Neuron (in vitro differentiated cells): ENCODE data around the gene HOXD12.

Experiments
- H2AFZ ChIP-seq: one replicate; pipeline ENCODE4 v1.6.1; 2013; ENCODE audit warnings: low read depth, mild to moderate bottlenecking, inconsistent platforms, low read length, moderate library complexity
- H3K27me3 ChIP-seq: one replicate; pipeline ENCODE4 v1.6.1; 2013; ENCODE audit warnings: low read length; ENCODE audit not compliant: insufficient read depth
- H3K36me3 ChIP-seq: one replicate; pipeline ENCODE4 v1.6.1; 2013; ENCODE audit warnings: low read length; ENCODE audit not compliant: insufficient read depth
- H3K4me1 ChIP-seq: one replicate; pipeline ENCODE4 v1.6.1; 2013; ENCODE audit warnings: low read length; ENCODE audit not compliant: insufficient read depth
- H3K4me3 ChIP-seq: 2 replicates; pipeline ENCODE4 v1.5.1; 2013; ENCODE audit warnings: mild to moderate bottlenecking, low read length, moderate library complexity
- H3K9me3 ChIP-seq: one replicate; pipeline ENCODE4 v1.6.1; 2013; ENCODE audit warnings: low read length

Gene HOXD12

GRCh38 chr2:176099728-176100546, at the start of gene HOXD12:
Gene HOXD12 (plus strand): TSS chr2:176099795. CDS start chr2:176099802, 7 bp downstream.
- H3K27me3 ChIP-seq, result peaks cover 100% of the 10 kb centered on the region
- H3K4me3 ChIP-seq, result no peak within 1 kb of the TSS
- H3K4me1 ChIP-seq, result peaks cover 3% of the 10 kb centered on the region

GRCh38 chr2:176056406-176056805, 43.2 kb upstream of the HOXD12 start:
- Histone ChIP-seq H3K4me1 (no peaks in the 10 kb centered on the region), H3K36me3 (no peaks in the 10 kb centered on the region), H3K27me3 (peaks cover 6% of the 10 kb centered on the region), H2AFZ (no peak overlapping the region), H3K9me3 (no peaks in the 10 kb centered on the region), H3K4me3 (no peak overlapping the region)

More at GRCh38 chr2:176099728-176100546, at the start of gene HOXD12:
- Histone ChIP-seq H3K9me3 (no peaks in the 10 kb centered on the region), H2AFZ (no peak within 1 kb of the TSS), H3K36me3 (no peaks in the 10 kb centered on the region)

- Histone ChIP-seq H3K4me3 (no peak overlapping the region), H2AFZ (no peak overlapping the region), H3K27me3 (peaks cover 8% of the 10 kb centered on the region), H3K36me3 (no peaks in the 10 kb centered on the region), H3K9me3 (no peaks in the 10 kb centered on the region), H3K4me1 (no peaks in the 10 kb centered on the region)
Measured at GRCh38 chr2:176063958-176064357, 35.6 kb upstream of the HOXD12 start.

- H3K4me3 ChIP-seq, result no peak overlapping the region
- H3K36me3 ChIP-seq, result no peaks in the 10 kb centered on the region
- H3K27me3 ChIP-seq, result peaks cover 14% of the 10 kb centered on the region
- no peaks in the 10 kb centered on the region for H3K4me1 ChIP-seq
- no peak overlapping the region for H2AFZ ChIP-seq
- no peaks in the 10 kb centered on the region for H3K9me3 ChIP-seq
Measured at GRCh38 chr2:176066645-176067588, 32.7 kb upstream of the HOXD12 start.

GRCh38 chr2:176067589-176068418, 31.8 kb upstream of the HOXD12 start:
- Histone ChIP-seq H3K27me3 (peaks cover 16% of the 10 kb centered on the region), H3K36me3 (no peaks in the 10 kb centered on the region), H2AFZ (no peak overlapping the region), H3K9me3 (no peaks in the 10 kb centered on the region), H3K4me1 (no peaks in the 10 kb centered on the region), H3K4me3 (no peak overlapping the region)

GRCh38 chr2:176068419-176068832, 31.2 kb upstream of the HOXD12 start:
- Histone ChIP-seq H3K36me3 (no peaks in the 10 kb centered on the region), H3K9me3 (no peaks in the 10 kb centered on the region), H3K27me3 (peaks cover 22% of the 10 kb centered on the region), H2AFZ (no peak overlapping the region), H3K4me1 (no peaks in the 10 kb centered on the region), H3K4me3 (no peak overlapping the region)

GRCh38 chr2:176071330-176072291, 28.0 kb upstream of the HOXD12 start:
- H3K4me1 ChIP-seq, result no peaks in the 10 kb centered on the region
- H3K27me3 ChIP-seq, result peaks cover 43% of the 10 kb centered on the region
- no peak overlapping the region for H2AFZ ChIP-seq
- no peaks in the 10 kb centered on the region for H3K9me3 ChIP-seq
- no peaks in the 10 kb centered on the region for H3K36me3 ChIP-seq
- H3K4me3 ChIP-seq, result no peak overlapping the region

- no peaks in the 10 kb centered on the region for H3K4me1 ChIP-seq
- peaks cover 50% of the 10 kb centered on the region for H3K27me3 ChIP-seq
- H3K36me3 ChIP-seq, result no peaks in the 10 kb centered on the region
- H3K4me3 ChIP-seq, result no peak overlapping the region
- no peak overlapping the region for H2AFZ ChIP-seq
- H3K9me3 ChIP-seq, result no peaks in the 10 kb centered on the region
Measured at GRCh38 chr2:176072292-176072669, 27.3 kb upstream of the HOXD12 start.

GRCh38 chr2:176072951-176073904, 26.4 kb upstream of the HOXD12 start:
- H3K27me3 ChIP-seq, result peaks cover 55% of the 10 kb centered on the region
- H3K36me3 ChIP-seq, result no peaks in the 10 kb centered on the region
- no peaks in the 10 kb centered on the region for H3K9me3 ChIP-seq
- H3K4me3 ChIP-seq, result no peak overlapping the region
- no peaks in the 10 kb centered on the region for H3K4me1 ChIP-seq
- no peak overlapping the region for H2AFZ ChIP-seq

- Histone ChIP-seq H3K27me3 (peaks cover 72% of the 10 kb centered on the region), H3K4me1 (no peaks in the 10 kb centered on the region), H2AFZ (no peak overlapping the region), H3K4me3 (no peak overlapping the region), H3K9me3 (no peaks in the 10 kb centered on the region), H3K36me3 (no peaks in the 10 kb centered on the region)
Measured at GRCh38 chr2:176074919-176075425, 24.6 kb upstream of the HOXD12 start.

- Histone ChIP-seq H2AFZ (no peak overlapping the region), H3K27me3 (peaks cover 74% of the 10 kb centered on the region), H3K9me3 (no peaks in the 10 kb centered on the region), H3K4me1 (no peaks in the 10 kb centered on the region), H3K36me3 (no peaks in the 10 kb centered on the region), H3K4me3 (peak overlapping the region; percentile 15)
Measured at GRCh38 chr2:176075481-176075880, 24.1 kb upstream of the HOXD12 start.
